BE2C (cell line): ENCODE data around the gene COA3.
A peak's percentile ranks its signal among the peaks of the same experiment; 100 is the strongest.

Source experiments
- DNase-seq: peaks from one replicate; pipeline ENCODE4 v3.0.0-alpha.2; 2020
- H3K27me3 ChIP-seq: fragments of 250-450 bp; sonication (Bioruptor Pico); 2 replicates; pipeline ENCODE4 v1.5.1; 2020; ENCODE audit warnings: mild to moderate bottlenecking
- H3K36me3 ChIP-seq: fragments of 250-450 bp; sonication (Bioruptor Pico); 2 replicates; pipeline ENCODE4 v1.5.1; 2020; ENCODE audit warnings: mild to moderate bottlenecking
- H3K4me1 ChIP-seq: fragments of 250-450 bp; sonication (Bioruptor Pico); 2 replicates; pipeline ENCODE4 v1.5.1; 2020
- H3K4me3 ChIP-seq: 2 replicates; pipeline ENCODE4 v1.5.1; 2011; ENCODE audit warnings: low read depth, low read length
- H3K9me3 ChIP-seq: fragments of 250-450 bp; sonication (Bioruptor Pico); 2 replicates; pipeline ENCODE4 v1.5.1; 2020
- TF ChIP-seq, protein P1 (sequence below): IDR thresholded peaks from 2 replicates; pipeline ENCODE4 v1.5.1; 2012; ENCODE audit warnings: mild to moderate bottlenecking, low read depth, low read length

Gene COA3

DNA sequence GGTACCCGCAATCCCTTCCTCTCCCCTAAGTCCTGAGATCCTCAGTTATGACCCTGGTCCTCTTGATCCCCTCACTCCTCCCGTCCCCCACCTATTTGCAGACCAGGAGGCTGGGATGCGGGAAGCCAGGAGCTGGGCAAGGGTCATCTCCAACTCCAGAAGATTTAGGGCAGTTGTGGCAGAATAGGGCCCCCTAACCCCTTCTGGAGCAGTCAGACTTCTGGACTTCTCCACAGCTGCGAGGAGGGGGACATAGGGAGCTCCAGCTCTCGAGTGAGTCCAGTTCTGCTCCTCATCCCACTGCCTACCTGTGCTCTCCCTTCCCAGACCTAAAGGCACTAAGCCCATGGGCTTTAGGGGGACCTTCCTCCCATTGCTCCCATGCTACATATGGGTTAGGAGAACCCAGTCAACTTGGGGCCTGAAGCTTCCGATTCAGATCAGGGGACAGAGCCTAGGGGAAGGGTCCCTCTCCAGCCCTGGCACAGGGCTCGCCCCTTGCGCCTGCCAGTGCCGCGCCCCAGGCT, 16.8 kb downstream of the COA3 start:
- no peak for DNase-seq
- H3K9me3 ChIP-seq: peaks cover 4% of the 10 kb centered on the region
- H3K36me3 ChIP-seq: peaks cover 8% of the 10 kb centered on the region
- TF ChIP-seq, protein P1, sequence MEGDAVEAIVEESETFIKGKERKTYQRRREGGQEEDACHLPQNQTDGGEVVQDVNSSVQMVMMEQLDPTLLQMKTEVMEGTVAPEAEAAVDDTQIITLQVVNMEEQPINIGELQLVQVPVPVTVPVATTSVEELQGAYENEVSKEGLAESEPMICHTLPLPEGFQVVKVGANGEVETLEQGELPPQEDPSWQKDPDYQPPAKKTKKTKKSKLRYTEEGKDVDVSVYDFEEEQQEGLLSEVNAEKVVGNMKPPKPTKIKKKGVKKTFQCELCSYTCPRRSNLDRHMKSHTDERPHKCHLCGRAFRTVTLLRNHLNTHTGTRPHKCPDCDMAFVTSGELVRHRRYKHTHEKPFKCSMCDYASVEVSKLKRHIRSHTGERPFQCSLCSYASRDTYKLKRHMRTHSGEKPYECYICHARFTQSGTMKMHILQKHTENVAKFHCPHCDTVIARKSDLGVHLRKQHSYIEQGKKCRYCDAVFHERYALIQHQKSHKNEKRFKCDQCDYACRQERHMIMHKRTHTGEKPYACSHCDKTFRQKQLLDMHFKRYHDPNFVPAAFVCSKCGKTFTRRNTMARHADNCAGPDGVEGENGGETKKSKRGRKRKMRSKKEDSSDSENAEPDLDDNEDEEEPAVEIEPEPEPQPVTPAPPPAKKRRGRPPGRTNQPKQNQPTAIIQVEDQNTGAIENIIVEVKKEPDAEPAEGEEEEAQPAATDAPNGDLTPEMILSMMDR: no peak
- H3K27me3 ChIP-seq: peaks cover 62% of the 10 kb centered on the region
- H3K4me3 ChIP-seq: no peak overlapping the region
- H3K4me1 ChIP-seq: no peaks in the 10 kb centered on the region

DNA sequence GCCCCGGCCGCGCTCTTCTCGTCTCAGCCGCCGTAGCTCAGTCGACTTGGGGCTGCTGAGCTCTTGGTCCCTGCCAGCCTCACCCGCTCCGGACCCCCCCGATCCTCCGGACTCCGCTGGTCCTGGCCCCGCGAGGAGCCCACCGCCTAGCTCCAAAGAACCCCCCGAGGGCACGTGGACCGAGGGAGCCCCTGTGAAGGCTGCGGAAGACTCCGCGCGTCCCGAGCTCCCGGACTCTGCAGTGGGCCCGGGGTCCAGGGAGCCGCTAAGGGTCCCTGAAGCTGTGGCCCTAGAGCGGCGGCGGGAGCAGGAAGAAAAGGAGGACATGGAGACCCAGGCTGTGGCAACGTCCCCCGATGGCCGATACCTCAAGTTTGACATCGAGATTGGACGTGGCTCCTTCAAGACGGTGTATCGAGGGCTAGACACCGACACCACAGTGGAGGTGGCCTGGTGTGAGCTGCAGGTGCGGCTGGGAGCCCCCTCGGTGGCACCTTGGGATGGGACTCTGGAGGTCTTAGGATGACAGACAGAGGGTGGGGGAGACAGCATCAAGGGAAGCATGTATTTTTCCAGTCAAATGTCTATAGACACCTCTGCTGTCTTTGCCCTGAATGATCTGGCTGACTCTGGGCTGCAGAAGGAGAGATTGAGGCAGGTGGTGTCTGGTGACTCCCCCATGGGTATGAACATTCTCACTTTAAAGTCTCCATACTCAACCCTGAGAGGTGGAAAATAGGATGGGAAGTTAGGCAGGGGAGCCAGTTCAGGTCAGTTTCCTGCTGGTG, 17.5 kb downstream of the COA3 start:
- Histone ChIP-seq H3K27me3 (peaks cover 56% of the 10 kb centered on the region), H3K9me3 (peaks cover 4% of the 10 kb centered on the region), H3K4me3 (peak overlapping the region; percentile 45), H3K4me1 (no peaks in the 10 kb centered on the region), H3K36me3 (peaks cover 12% of the 10 kb centered on the region)
- TF ChIP-seq, protein P1: no peak
- no peak for DNase-seq

DNA sequence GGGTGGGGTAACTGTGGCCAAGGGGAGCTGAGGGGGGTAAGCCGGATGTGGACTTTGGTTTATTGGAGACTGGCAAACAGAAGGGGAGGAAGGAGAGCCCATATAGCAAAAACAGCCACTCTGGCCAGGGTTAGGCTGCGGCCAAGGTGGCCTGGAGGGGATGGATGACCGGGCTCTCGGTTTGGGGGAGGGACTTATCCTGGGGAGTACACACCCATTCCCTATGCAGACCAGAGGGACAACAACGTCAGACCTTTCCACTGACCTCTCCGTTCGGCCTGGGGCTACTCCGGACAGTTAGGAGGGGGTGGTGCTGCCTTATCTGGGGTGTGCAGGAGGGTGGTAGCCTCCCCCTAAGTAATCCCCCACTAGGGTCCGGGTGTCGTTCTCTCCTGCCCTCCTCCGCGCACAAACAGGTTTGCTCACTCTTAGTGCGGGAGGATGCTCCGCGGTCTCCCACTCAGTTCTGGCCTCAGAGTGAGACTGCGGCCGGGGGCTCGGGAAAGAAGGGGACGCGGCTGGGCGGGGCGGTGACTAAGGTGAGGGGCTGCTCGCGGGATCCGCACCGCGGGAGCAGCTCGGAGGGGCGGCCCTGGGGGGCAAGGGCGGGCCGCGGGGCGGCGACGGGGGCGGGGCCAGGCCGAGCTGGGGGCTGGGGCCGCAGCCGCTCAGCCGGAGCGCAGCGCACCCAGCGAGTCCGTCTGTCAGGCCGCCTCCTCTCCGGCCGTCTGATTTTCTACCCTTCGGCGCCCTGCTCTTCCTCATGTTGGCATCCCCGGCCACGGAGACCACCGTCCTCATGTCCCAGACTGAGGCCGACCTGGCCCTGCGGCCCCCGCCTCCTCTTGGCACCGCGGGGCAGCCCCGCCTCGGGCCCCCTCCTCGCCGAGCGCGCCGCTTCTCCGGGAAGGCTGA, 18.3 kb downstream of the COA3 start, which contains the start of gene WNK4:
Gene WNK4, plus strand, starts transcription at position 675 of the 915 bp plus-strand sequence. Its CDS starts 89 bp downstream, at position 764.
- Histone ChIP-seq H3K4me1 (no peaks in the 10 kb centered on the region), H3K4me3 (peak within 1 kb of the TSS; percentile 45), H3K27me3 (peaks cover 47% of the 10 kb centered on the region), H3K36me3 (peaks cover 20% of the 10 kb centered on the region), H3K9me3 (no peaks in the 10 kb centered on the region; the same call in 1 of the 2 replicates)
- DNase-seq: peak; percentile 36
- TF ChIP-seq, protein P1: no peak

DNA sequence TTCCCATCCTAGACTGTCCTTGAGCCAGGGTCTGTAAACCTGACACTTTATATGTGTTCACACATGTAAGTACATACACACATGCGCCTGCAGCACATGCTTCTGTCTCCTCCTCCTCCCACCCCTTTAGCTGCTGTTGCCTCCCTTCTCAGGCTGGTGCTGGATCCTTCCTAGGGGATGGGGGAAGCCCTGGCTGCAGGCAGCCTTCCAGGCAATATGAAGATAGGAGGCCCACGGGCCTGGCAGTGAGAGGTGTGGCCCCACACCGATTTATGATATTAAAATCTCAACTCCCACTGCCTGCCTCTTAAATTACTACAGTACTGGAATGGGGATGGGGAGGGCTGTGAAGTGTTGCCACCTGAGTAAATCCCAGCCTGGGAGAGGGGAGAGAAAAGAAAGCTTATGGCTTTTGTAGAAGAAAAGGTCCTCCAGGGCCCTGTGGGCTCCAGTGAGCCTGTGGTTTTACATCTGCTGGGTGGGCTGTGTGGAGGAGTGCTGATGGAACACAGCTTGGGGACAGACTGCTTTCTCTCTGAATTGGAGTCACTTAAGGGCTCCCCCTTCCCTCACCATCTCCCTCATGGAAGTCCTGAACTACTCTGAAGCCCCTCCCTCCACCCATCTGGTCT, 19.1 kb downstream of the COA3 start:
- Histone ChIP-seq H3K4me3 (no peak overlapping the region), H3K9me3 (no peaks in the 10 kb centered on the region), H3K27me3 (peaks cover 39% of the 10 kb centered on the region), H3K36me3 (peaks cover 23% of the 10 kb centered on the region), H3K4me1 (no peaks in the 10 kb centered on the region)
- DNase-seq: no peak
- TF ChIP-seq, protein P1: no peak

DNA sequence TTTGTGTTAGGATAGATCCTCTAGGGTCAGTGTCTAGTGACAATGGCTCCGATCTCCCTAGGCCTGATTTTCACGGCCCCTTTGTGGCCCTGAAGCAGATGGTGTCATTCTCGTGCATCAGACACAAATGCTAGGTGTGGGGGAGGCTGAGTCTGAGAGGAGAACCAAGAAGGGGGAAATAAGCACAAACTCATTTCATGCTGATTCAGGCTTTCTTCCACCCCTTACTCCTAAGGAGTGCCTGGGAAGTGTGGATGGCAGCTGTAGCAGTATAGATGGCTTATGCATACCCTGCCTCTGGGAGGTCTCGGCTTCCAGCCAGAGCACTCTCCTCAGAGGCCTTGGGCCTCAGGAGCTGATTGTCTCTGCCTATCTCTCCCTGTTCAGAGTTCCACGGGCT, 19.9 kb downstream of the COA3 start:
- Histone ChIP-seq H3K27me3 (peaks cover 31% of the 10 kb centered on the region), H3K4me3 (no peak overlapping the region), H3K4me1 (peaks cover 3% of the 10 kb centered on the region; the same call in 1 of the 2 replicates), H3K36me3 (peaks cover 23% of the 10 kb centered on the region), H3K9me3 (no peaks in the 10 kb centered on the region)
- TF ChIP-seq, protein P1: no peak
- no peak for DNase-seq
